Mesothelial cell of epicardium (in vitro differentiated cells): ENCODE results near the gene CSF1R. TPM values are rescaled to one million over a fixed set of nuclear protein-coding genes. Genes with fewer than 3 reads are reported as not detected.

Source experiments
- DNase-seq, 2 experiments: peaks; one replicate each; pipeline ENCODE4 v3.0.0; 2021; ENCODE audit warnings: low spot score in 2 of 2; ENCODE audit not compliant: unreplicated experiment in 2 of 2
- H3K27ac Mint-ChIP-seq: 2 replicates; pipeline ENCODE4 v1.8.0; 2021; ENCODE audit warnings: mixed read lengths
- H3K27me3 Mint-ChIP-seq: 2 replicates; pipeline ENCODE4 v1.8.0; 2021; ENCODE audit warnings: low read depth, mixed read lengths
- H3K36me3 Mint-ChIP-seq: 2 replicates; pipeline ENCODE4 v1.8.0; 2021; ENCODE audit warnings: mixed read lengths
- H3K4me1 Mint-ChIP-seq: 2 replicates; pipeline ENCODE4 v1.8.0; 2021; ENCODE audit warnings: mixed read lengths
- H3K4me3 Mint-ChIP-seq: 2 replicates; pipeline ENCODE4 v1.8.0; 2021; ENCODE audit warnings: mild to moderate bottlenecking, moderate library complexity, mixed read lengths
- H3K9me3 Mint-ChIP-seq: 2 replicates; pipeline ENCODE4 v1.8.0; 2021; ENCODE audit warnings: mixed read lengths
- CTCF ChIP-seq: fragments of 200-600 bp; sonication (generic); IDR thresholded peaks from one replicate; pipeline ENCODE4 v1.5.0; 2021; ENCODE audit warnings: antibody characterized with exemption; ENCODE audit not compliant: unreplicated experiment
- total RNA-seq: library from RNA; stranded (reverse); gene quantifications from 3 replicates; pipeline ENCODE4 v1.2.1, GENCODE V29; 2021

CSF1R gene
- 0.07 to 0.27 TPM (median 0.18 TPM) in 3 replicates for total RNA-seq

DNA sequence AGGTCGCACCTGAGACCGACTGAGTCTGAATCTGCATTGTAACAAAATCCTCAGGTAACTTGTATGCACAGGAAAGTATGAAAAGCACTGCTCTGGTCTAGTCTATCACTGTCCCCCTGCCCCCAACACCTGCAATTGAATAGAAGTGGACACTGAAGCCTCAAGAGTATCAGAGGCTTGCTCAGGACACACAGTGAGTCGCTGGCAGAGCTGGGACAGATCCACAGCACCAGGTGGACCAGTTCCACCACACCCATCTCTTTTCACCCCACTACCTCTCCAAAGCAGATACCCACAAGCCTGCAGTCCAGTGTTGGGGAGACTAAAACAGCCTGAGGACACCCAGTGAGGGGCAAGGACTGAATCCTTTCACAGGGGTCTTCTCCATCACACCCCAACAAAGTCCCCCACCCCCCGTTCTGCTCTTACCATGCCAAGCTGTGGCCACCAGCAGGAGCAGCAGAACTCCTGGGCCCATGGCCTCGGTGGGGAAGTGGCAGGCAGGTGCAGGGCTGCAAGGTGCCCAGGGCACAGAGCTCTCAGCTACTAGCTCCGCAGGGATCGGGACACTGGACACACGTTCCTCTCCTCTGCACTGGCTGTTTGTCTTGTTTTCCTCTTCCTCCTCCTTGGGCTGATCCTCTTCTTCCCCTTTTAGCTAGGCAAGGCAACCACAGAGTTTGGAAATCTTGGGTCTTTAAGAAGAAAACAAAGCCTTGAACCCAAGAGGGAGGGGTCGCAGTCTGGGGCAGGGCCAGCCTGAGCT lies at the start of gene CSF1R:
CSF1R (minus strand) TSS at position 605 of the 766 bp plus-strand sequence; CDS start at position 478, 127 bp downstream.
- peaks cover 9% of the 10 kb centered on the region for H3K27me3 Mint-ChIP-seq
- no peak for TF ChIP-seq CTCF
- no peaks in the 10 kb centered on the region for H3K36me3 Mint-ChIP-seq
- no peaks in the 10 kb centered on the region for H3K9me3 Mint-ChIP-seq
- H3K27ac Mint-ChIP-seq: no peak within 1 kb of the TSS
- H3K4me1 Mint-ChIP-seq: peaks cover 3% of the 10 kb centered on the region
- no peak for DNase-seq
- no peak within 1 kb of the TSS for H3K4me3 Mint-ChIP-seq

- Mint-ChIP-seq H3K36me3 (peaks cover 3% of the 10 kb centered on the region), H3K4me3 (no peak overlapping the region), H3K27me3 (no peaks in the 10 kb centered on the region), H3K9me3 (no peaks in the 10 kb centered on the region), H3K27ac (peak overlapping the region; percentile 84), H3K4me1 (peaks cover 37% of the 10 kb centered on the region)
- no peak for DNase-seq
- no peak for TF ChIP-seq CTCF
Observed at GRCh38 chr5:150135557-150136304, 49.4 kb upstream of the CSF1R start.

GRCh38 chr5:150134198-150134588 lies 47.8 kb upstream of the CSF1R start:
- no peak overlapping the region for H3K4me3 Mint-ChIP-seq
- peaks cover 3% of the 10 kb centered on the region for H3K36me3 Mint-ChIP-seq
- H3K9me3 Mint-ChIP-seq: no peaks in the 10 kb centered on the region
- TF ChIP-seq CTCF: no peak
- no peak for DNase-seq
- no peak overlapping the region for H3K27ac Mint-ChIP-seq
- no peaks in the 10 kb centered on the region for H3K27me3 Mint-ChIP-seq
- H3K4me1 Mint-ChIP-seq: peaks cover 27% of the 10 kb centered on the region

GRCh38 chr5:150133581-150134197 lies 47.3 kb upstream of the CSF1R start:
- H3K27ac Mint-ChIP-seq: no peak overlapping the region
- H3K9me3 Mint-ChIP-seq: no peaks in the 10 kb centered on the region
- H3K36me3 Mint-ChIP-seq: peaks cover 4% of the 10 kb centered on the region
- H3K4me1 Mint-ChIP-seq: peaks cover 22% of the 10 kb centered on the region
- DNase-seq: no peak
- no peak overlapping the region for H3K4me3 Mint-ChIP-seq
- no peaks in the 10 kb centered on the region for H3K27me3 Mint-ChIP-seq
- TF ChIP-seq CTCF: no peak

- Mint-ChIP-seq H3K4me3 (no peak overlapping the region), H3K36me3 (peaks cover 5% of the 10 kb centered on the region), H3K27ac (no peak overlapping the region), H3K27me3 (no peaks in the 10 kb centered on the region), H3K4me1 (peaks cover 12% of the 10 kb centered on the region), H3K9me3 (no peaks in the 10 kb centered on the region)
- TF ChIP-seq CTCF: no peak
- no peak for DNase-seq
Observed at GRCh38 chr5:150132740-150133139, 46.4 kb upstream of the CSF1R start.
